ENCODE data around the gene ENTPD5.

ENTPD5 gene

GRCh38 chr14:73988065-73988464, 31.0 kb downstream of the ENTPD5 start:
- Mint-ChIP-seq H3K9me3 (no peaks in the 10 kb centered on the region), H3K27me3 (no peaks in the 10 kb centered on the region), H3K27ac (no peak overlapping the region), H3K4me3 (no peak overlapping the region), H3K4me1 (ENCODE audit: low read depth) (no peaks in the 10 kb centered on the region), H3K36me3 (ENCODE audit: low read depth) (peaks cover 33% of the 10 kb centered on the region)
- no peak for DNase-seq

- H3K9me3 Mint-ChIP-seq: no peaks in the 10 kb centered on the region
- no peak for DNase-seq
- no peak overlapping the region for H3K27ac Mint-ChIP-seq
- H3K27me3 Mint-ChIP-seq: no peaks in the 10 kb centered on the region
- peaks cover 40% of the 10 kb centered on the region for H3K36me3 Mint-ChIP-seq (ENCODE audit: low read depth)
- no peaks in the 10 kb centered on the region for H3K4me1 Mint-ChIP-seq (ENCODE audit: low read depth)
- no peak overlapping the region for H3K4me3 Mint-ChIP-seq
These were observed 41.2 kb downstream of the ENTPD5 start for GRCh38 chr14:73977896-73978295.

- DNase-seq: no peak
- no peak overlapping the region for H3K4me3 Mint-ChIP-seq
- H3K27ac Mint-ChIP-seq: no peak overlapping the region
- no peaks in the 10 kb centered on the region for H3K27me3 Mint-ChIP-seq
- H3K36me3 Mint-ChIP-seq (ENCODE audit: low read depth): peaks cover 51% of the 10 kb centered on the region
- no peaks in the 10 kb centered on the region for H3K4me1 Mint-ChIP-seq (ENCODE audit: low read depth)
- H3K9me3 Mint-ChIP-seq: no peaks in the 10 kb centered on the region
These were observed 43.0 kb downstream of the ENTPD5 start for GRCh38 chr14:73976125-73976524.

GRCh38 chr14:73973497-73973896, 45.6 kb downstream of the ENTPD5 start:
- no peak for DNase-seq
- no peaks in the 10 kb centered on the region for H3K4me1 Mint-ChIP-seq (ENCODE audit: low read depth)
- no peak overlapping the region for H3K4me3 Mint-ChIP-seq
- H3K36me3 Mint-ChIP-seq (ENCODE audit: low read depth): peaks cover 65% of the 10 kb centered on the region
- H3K9me3 Mint-ChIP-seq: no peaks in the 10 kb centered on the region
- no peak overlapping the region for H3K27ac Mint-ChIP-seq
- H3K27me3 Mint-ChIP-seq: no peaks in the 10 kb centered on the region

- Mint-ChIP-seq H3K4me1 (ENCODE audit: low read depth) (no peaks in the 10 kb centered on the region), H3K4me3 (no peak overlapping the region), H3K36me3 (ENCODE audit: low read depth) (peaks cover 66% of the 10 kb centered on the region), H3K9me3 (no peaks in the 10 kb centered on the region), H3K27ac (no peak overlapping the region), H3K27me3 (no peaks in the 10 kb centered on the region)
- no peak for DNase-seq
These were observed 50.2 kb downstream of the ENTPD5 start for GRCh38 chr14:73968885-73969284.

GRCh38 chr14:73965216-73965615, 53.9 kb downstream of the ENTPD5 start:
- no peak overlapping the region for H3K27ac Mint-ChIP-seq
- H3K9me3 Mint-ChIP-seq: no peaks in the 10 kb centered on the region
- H3K4me3 Mint-ChIP-seq: no peak overlapping the region
- peaks cover 72% of the 10 kb centered on the region for H3K36me3 Mint-ChIP-seq (ENCODE audit: low read depth)
- DNase-seq: no peak
- H3K27me3 Mint-ChIP-seq: no peaks in the 10 kb centered on the region
- no peaks in the 10 kb centered on the region for H3K4me1 Mint-ChIP-seq (ENCODE audit: low read depth)

- H3K36me3 Mint-ChIP-seq (ENCODE audit: low read depth): peaks cover 79% of the 10 kb centered on the region
- DNase-seq: no peak
- no peaks in the 10 kb centered on the region for H3K4me1 Mint-ChIP-seq (ENCODE audit: low read depth)
- H3K4me3 Mint-ChIP-seq: no peak overlapping the region
- no peaks in the 10 kb centered on the region for H3K9me3 Mint-ChIP-seq
- no peak overlapping the region for H3K27ac Mint-ChIP-seq
- no peaks in the 10 kb centered on the region for H3K27me3 Mint-ChIP-seq
These were observed 57.9 kb downstream of the ENTPD5 start for GRCh38 chr14:73961192-73961591.

GRCh38 chr14:73958591-73958990, 60.5 kb downstream of the ENTPD5 start:
- H3K27ac Mint-ChIP-seq: peak overlapping the region; percentile 70
- peaks cover 88% of the 10 kb centered on the region for H3K36me3 Mint-ChIP-seq (ENCODE audit: low read depth)
- H3K4me1 Mint-ChIP-seq (ENCODE audit: low read depth): peaks cover under 1% of the 10 kb centered on the region
- no peak for DNase-seq
- no peaks in the 10 kb centered on the region for H3K27me3 Mint-ChIP-seq
- no peaks in the 10 kb centered on the region for H3K9me3 Mint-ChIP-seq
- no peak overlapping the region for H3K4me3 Mint-ChIP-seq

- H3K4me1 Mint-ChIP-seq (ENCODE audit: low read depth): peaks cover 15% of the 10 kb centered on the region
These were observed 63.4 kb downstream of the ENTPD5 start for GRCh38 chr14:73955674-73956073.

GRCh38 chr14:73953731-73954130, 65.4 kb downstream of the ENTPD5 start:
- Mint-ChIP-seq H3K9me3 (no peaks in the 10 kb centered on the region), H3K27me3 (no peaks in the 10 kb centered on the region), H3K4me1 (ENCODE audit: low read depth) (peaks cover 20% of the 10 kb centered on the region), H3K27ac (peak overlapping the region; percentile 76), H3K4me3 (no peak overlapping the region), H3K36me3 (ENCODE audit: low read depth) (peaks cover 63% of the 10 kb centered on the region)
- DNase-seq: no peak

More at GRCh38 chr14:73955674-73956073, 63.4 kb downstream of the ENTPD5 start:
- H3K9me3 Mint-ChIP-seq: no peaks in the 10 kb centered on the region
- no peaks in the 10 kb centered on the region for H3K27me3 Mint-ChIP-seq
- H3K27ac Mint-ChIP-seq: no peak overlapping the region
- H3K4me3 Mint-ChIP-seq: no peak overlapping the region
- DNase-seq: no peak
- H3K36me3 Mint-ChIP-seq (ENCODE audit: low read depth): peaks cover 74% of the 10 kb centered on the region

GRCh38 chr14:73949752-73950734, 69.0 kb downstream of the ENTPD5 start, which contains the start of the genes COQ6 and FAM161B:
Gene COQ6 (plus strand): TSS chr14:73950302. CDS start chr14:73950333, 31 bp downstream.
Gene FAM161B (minus strand): TSS chr14:73950094. CDS start chr14:73950026, 68 bp downstream.
- Mint-ChIP-seq H3K4me1 (ENCODE audit: low read depth) (peaks cover 20% of the 10 kb centered on the region), H3K27me3 (no peaks in the 10 kb centered on the region), H3K27ac (peak within 1 kb of the TSS; percentile 97), H3K9me3 (no peaks in the 10 kb centered on the region), H3K36me3 (ENCODE audit: low read depth) (peaks cover 32% of the 10 kb centered on the region), H3K4me3 (peak within 1 kb of the TSS; percentile 98)
- DNase-seq: peak; percentile 89

GRCh38 chr14:73945159-73945670, 73.9 kb downstream of the ENTPD5 start:
- H3K27me3 Mint-ChIP-seq: no peaks in the 10 kb centered on the region
- peaks cover 4% of the 10 kb centered on the region for H3K4me1 Mint-ChIP-seq (ENCODE audit: low read depth)
- peaks cover 10% of the 10 kb centered on the region for H3K36me3 Mint-ChIP-seq (ENCODE audit: low read depth)

GRCh38 chr14:73944432-73945158, 74.5 kb downstream of the ENTPD5 start:
- no peak for DNase-seq
- H3K27ac Mint-ChIP-seq: peak overlapping the region; percentile 26
- H3K4me1 Mint-ChIP-seq (ENCODE audit: low read depth): peaks cover under 1% of the 10 kb centered on the region
- H3K36me3 Mint-ChIP-seq (ENCODE audit: low read depth): peaks cover 6% of the 10 kb centered on the region
- H3K27me3 Mint-ChIP-seq: no peaks in the 10 kb centered on the region
- H3K9me3 Mint-ChIP-seq: no peaks in the 10 kb centered on the region
- no peak overlapping the region for H3K4me3 Mint-ChIP-seq

More at GRCh38 chr14:73945159-73945670, 73.9 kb downstream of the ENTPD5 start:
- Mint-ChIP-seq H3K4me3 (no peak overlapping the region), H3K27ac (no peak overlapping the region), H3K9me3 (no peaks in the 10 kb centered on the region)
- no peak for DNase-seq

- DNase-seq: no peak
- H3K27me3 Mint-ChIP-seq: no peaks in the 10 kb centered on the region
These were observed 76.0 kb downstream of the ENTPD5 start for GRCh38 chr14:73943083-73943482.

More at GRCh38 chr14:73943083-73943482, 76.0 kb downstream of the ENTPD5 start:
- no peak overlapping the region for H3K4me3 Mint-ChIP-seq
- no peaks in the 10 kb centered on the region for H3K9me3 Mint-ChIP-seq
- no peaks in the 10 kb centered on the region for H3K4me1 Mint-ChIP-seq (ENCODE audit: low read depth)
- H3K27ac Mint-ChIP-seq: peak overlapping the region; percentile 19
- peaks cover 6% of the 10 kb centered on the region for H3K36me3 Mint-ChIP-seq (ENCODE audit: low read depth)
